ENCODE results near the gene PTPRN2.

Gene PTPRN2

DNA sequence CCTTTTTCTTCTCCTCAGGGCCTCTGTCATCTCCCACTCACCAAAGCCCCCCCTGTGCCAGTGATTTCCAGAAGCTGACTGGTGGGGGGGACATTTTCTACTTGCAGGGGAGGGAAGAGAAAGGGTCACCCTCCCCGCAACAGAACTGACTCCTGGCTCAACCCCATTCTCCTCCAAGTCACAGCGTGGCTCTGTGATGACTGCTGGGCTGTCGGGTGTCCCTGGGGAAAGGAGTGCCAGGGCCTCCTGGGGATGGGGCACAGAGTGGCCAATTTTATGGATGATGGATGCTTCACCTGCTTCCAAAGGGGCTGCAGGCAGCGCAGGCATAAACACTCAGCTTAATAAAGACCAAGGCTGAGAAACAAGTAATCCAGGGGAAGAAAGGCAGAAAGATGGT, 523.0 kb downstream of the PTPRN2 start:
- H3K27me3 Mint-ChIP-seq = peaks cover 8% of the 10 kb centered on the region
- no peaks in the 10 kb centered on the region for H3K36me3 Mint-ChIP-seq (ENCODE audit: low read depth)
- no peak overlapping the region for H3K27ac Mint-ChIP-seq
- no peaks in the 10 kb centered on the region for H3K9me3 Mint-ChIP-seq
- H3K4me3 Mint-ChIP-seq = no peak overlapping the region
- DNase-seq = no peak
- no peaks in the 10 kb centered on the region for H3K4me1 Mint-ChIP-seq (ENCODE audit: low read depth)

DNA sequence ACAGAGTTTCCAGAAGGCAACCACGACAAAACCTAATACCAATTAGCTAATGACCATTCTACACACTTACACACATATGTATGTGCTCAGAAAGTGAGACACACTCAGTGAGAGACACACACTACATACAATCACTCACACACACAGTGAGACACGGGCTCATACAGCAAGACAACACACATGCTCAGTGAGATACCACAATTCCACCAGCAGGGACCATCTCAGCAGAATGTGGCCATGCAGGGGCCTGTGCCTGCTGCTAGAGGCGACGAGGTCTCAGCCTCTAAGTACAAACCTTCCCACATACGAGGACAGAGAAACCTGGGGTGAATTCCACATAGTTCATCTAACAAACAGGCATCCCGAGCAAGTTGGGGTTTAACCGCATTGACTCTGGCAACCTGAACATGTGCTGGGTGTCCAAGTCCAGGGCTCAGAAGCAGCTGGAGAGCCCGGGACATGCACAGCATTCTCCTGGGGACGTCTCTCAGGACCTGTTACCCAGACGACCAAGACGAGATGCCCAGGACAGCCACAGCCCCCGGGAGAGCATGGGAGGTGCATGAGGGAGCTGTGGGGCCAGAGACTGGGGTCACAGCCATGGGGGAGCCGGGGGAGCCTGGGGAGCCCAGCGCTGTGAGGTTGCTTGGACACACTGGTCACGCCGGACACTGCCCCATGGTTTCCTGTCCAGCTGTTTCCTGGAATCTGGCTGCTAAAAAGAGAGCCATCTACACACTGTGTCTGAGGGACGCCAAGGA, 523.6 kb downstream of the PTPRN2 start:
- Mint-ChIP-seq H3K4me1 (ENCODE audit: low read depth) (no peaks in the 10 kb centered on the region), H3K9me3 (no peaks in the 10 kb centered on the region), H3K27ac (no peak overlapping the region), H3K4me3 (no peak overlapping the region), H3K27me3 (peaks cover 8% of the 10 kb centered on the region), H3K36me3 (ENCODE audit: low read depth) (no peaks in the 10 kb centered on the region)
- DNase-seq = no peak

DNA sequence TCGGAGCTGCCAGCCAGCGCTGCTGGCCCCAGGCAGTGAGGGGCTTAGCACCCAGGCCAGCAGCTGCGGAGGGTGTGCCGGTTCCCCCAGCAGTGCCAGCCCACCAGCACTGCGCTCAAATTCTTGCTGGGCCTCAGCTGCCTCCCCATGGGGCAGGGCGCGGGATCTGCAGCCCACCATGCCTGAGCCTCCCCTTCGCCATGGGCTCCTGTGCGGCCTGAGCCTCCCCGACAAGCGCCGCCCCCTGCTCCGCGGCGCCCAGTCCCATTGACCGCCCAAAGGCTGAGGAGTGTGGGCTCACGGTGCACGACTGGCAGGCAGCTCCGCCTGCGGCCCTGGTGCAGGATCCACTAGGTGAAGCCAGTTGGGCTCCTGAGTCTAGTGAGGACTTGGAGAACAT, 525.0 kb downstream of the PTPRN2 start:
- Mint-ChIP-seq H3K4me1 (ENCODE audit: low read depth) (no peaks in the 10 kb centered on the region), H3K9me3 (no peaks in the 10 kb centered on the region), H3K27ac (no peak overlapping the region), H3K36me3 (ENCODE audit: low read depth) (no peaks in the 10 kb centered on the region), H3K4me3 (no peak overlapping the region), H3K27me3 (peaks cover 8% of the 10 kb centered on the region)
- no peak for DNase-seq

DNA sequence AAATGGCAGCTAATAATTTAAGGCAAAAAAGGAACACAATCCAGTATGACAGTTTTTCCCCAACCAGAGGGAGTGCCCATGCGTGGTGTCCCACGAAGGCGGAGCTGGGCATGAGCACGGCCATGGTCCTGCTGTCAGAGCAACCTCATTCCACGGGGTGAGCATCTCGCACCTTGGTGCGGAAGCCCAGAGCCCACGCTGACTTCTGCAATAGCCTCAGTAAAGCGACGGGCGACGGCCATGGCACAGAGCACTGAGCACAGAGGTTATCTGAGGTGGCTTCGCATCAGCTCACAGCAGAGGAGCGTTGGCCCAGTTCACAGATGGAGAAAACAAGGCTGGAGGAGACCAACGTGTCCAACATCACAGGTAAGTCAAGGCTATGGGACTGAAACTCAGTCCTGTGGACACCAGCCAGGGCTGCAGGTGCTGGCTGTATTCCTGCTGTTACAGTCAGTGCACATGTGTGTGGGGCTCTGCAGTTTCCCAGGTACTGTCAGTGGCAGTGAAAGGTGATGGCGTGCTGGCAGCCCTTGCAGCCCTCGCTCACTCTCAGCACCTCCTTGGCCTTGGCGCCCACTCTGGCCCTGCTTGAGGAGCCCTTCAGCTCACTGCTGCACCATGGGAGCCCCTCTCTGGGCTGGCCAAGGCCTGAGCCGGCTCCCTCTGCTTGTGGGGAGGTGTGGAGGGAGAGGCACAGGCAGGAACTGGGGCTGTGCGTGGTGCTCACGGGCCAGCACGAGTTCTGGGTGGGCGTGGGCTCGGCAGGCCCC, 525.6 kb downstream of the PTPRN2 start:
- DNase-seq = no peak
- H3K4me1 Mint-ChIP-seq (ENCODE audit: low read depth) = no peaks in the 10 kb centered on the region
- H3K4me3 Mint-ChIP-seq = no peak overlapping the region
- H3K27me3 Mint-ChIP-seq = peaks cover 6% of the 10 kb centered on the region
- H3K9me3 Mint-ChIP-seq = no peaks in the 10 kb centered on the region
- H3K27ac Mint-ChIP-seq = no peak overlapping the region
- no peaks in the 10 kb centered on the region for H3K36me3 Mint-ChIP-seq (ENCODE audit: low read depth)

DNA sequence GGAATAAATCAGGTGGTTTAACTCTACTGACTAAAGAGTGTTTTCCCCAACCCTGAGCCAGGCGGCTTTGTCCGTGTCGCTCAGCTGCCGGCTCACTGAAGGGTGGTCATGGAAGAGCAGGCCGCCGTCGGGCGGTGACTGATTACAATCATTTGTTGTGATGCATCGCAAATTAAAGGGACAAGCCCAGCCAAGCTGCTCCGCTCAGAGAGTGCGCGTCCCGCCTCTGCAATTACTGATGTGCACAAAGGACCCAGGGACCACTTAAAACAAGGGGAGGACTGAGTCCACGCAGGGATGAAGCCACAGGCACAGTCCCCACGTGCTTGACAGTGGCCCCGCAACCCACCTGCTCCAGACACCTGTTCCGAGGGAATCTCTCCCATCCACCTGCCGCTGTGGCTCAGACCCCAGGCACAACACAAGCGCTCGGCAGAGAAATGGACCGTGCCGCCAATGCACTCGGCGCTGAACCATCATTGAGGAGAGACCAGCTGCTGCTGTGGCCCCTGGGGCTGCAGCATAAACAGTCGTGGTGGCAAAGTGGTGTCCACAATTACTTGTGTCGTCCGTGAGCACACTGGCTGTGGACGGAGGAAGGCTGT, 526.5 kb downstream of the PTPRN2 start:
- no peaks in the 10 kb centered on the region for H3K36me3 Mint-ChIP-seq (ENCODE audit: low read depth)
- peaks cover 3% of the 10 kb centered on the region for H3K27me3 Mint-ChIP-seq
- H3K9me3 Mint-ChIP-seq = no peaks in the 10 kb centered on the region
- DNase-seq = no peak
- H3K4me3 Mint-ChIP-seq = no peak overlapping the region
- H3K27ac Mint-ChIP-seq = no peak overlapping the region
- H3K4me1 Mint-ChIP-seq (ENCODE audit: low read depth) = no peaks in the 10 kb centered on the region

DNA sequence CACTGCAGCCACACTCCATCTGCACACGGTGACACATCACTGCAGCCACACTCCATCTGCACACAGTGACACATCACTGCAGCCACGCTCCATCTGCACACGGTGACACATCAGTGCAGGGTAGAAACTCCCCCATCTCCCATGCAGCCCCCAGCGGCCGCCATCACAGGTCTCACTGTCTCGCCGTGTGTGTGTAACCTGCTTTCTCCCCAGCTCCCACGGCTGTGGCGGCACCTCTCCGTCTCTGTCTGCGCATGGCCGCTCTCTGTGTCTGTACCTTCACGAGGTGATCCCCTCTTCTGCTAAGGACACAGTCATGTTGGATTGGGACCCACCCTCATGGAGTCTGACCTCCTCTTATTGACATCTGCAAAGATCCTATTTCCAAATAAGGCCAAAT, 527.4 kb downstream of the PTPRN2 start:
- no peaks in the 10 kb centered on the region for H3K9me3 Mint-ChIP-seq
- no peak for DNase-seq

DNA sequence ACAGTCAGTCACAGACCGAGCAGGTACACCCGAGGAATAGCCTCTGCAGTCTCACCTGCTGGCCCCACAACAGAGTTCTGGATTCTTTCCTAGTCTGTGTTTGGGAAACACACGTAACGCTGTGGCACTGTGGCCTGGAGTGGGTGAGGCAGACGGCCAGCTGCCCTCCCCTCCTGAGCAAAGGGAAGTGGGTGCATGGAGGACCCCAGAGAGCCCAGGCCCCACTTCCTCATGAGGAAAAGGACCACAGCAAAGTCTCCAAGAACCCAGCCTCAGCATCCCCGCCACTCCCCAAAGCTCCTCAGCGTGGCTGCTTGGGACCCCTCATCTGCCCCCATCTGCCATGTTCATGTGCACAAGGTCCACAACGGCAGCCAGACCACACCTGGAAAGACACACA, 530.2 kb downstream of the PTPRN2 start:
- Mint-ChIP-seq H3K27ac (no peak overlapping the region), H3K36me3 (ENCODE audit: low read depth) (no peaks in the 10 kb centered on the region), H3K4me3 (no peak overlapping the region), H3K9me3 (no peaks in the 10 kb centered on the region), H3K4me1 (ENCODE audit: low read depth) (no peaks in the 10 kb centered on the region), H3K27me3 (no peaks in the 10 kb centered on the region)
- no peak for DNase-seq

More for the DNA sequence above, 527.4 kb downstream of the PTPRN2 start:
- Mint-ChIP-seq H3K27ac (no peak overlapping the region), H3K4me1 (ENCODE audit: low read depth) (no peaks in the 10 kb centered on the region), H3K4me3 (no peak overlapping the region), H3K36me3 (ENCODE audit: low read depth) (no peaks in the 10 kb centered on the region), H3K27me3 (no peaks in the 10 kb centered on the region)

DNA sequence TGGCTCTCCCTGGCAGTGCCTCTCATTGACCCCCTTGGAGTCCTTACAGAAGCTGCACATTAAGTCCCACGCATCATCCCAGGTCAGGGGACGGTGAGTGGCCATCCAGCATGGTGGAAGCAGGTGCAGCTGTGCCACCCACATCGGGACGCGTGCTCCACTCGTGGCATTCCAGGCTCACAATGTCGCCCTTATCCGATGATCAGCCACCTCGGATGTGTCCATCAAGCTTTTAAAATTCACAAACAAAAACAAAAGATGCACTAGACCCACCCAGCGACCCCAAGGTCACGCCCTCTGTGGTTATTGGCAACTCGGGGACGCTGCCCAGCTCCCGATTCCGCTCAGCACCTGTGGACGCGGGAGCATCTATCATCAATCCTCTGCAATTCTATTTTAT, 530.9 kb downstream of the PTPRN2 start:
- no peak overlapping the region for H3K27ac Mint-ChIP-seq
- H3K27me3 Mint-ChIP-seq = no peaks in the 10 kb centered on the region
- DNase-seq = no peak
- H3K4me3 Mint-ChIP-seq = no peak overlapping the region
- no peaks in the 10 kb centered on the region for H3K36me3 Mint-ChIP-seq (ENCODE audit: low read depth)
- no peaks in the 10 kb centered on the region for H3K9me3 Mint-ChIP-seq
- no peaks in the 10 kb centered on the region for H3K4me1 Mint-ChIP-seq (ENCODE audit: low read depth)

DNA sequence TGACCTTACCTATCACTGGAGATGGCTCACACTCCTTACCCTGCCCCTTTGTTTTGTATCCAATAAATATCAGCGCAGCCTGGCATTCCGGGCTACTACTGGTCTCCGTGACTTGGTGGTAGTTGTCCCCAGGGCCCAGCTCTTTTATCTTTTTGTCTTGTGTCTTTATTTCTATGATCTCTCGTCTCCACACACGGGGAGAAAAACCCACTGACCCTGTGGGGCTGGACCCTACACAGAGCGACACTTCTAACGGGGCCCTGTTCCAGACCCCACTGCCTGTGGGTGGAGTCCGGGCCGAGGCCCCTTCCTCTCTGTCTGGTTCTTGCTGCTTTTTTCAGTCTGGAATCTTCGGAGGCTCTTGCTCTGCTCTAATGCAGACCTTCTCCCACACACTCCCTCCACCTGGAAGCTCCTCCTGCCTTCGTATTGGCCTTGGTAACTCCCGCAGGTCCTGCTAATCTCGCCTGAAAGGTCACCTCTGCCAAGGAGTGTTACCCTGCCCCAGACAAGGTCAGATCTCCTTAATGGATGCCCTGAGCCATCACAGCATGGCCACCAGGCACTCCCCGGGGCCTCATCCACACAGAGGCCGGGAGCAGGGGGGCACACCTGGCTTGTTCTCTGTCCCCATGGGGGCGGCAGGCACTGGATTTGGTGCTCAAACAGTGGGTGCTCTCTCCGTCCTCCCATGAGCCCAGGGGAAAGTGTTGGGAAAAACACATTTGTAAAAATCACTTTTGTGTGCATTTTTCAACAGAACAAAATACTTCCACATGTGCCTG, 531.7 kb downstream of the PTPRN2 start:
- H3K36me3 Mint-ChIP-seq (ENCODE audit: low read depth) = no peaks in the 10 kb centered on the region
- no peaks in the 10 kb centered on the region for H3K9me3 Mint-ChIP-seq
- no peak overlapping the region for H3K27ac Mint-ChIP-seq
- H3K27me3 Mint-ChIP-seq = no peaks in the 10 kb centered on the region
- H3K4me1 Mint-ChIP-seq (ENCODE audit: low read depth) = no peaks in the 10 kb centered on the region
- no peak for DNase-seq
- no peak overlapping the region for H3K4me3 Mint-ChIP-seq

DNA sequence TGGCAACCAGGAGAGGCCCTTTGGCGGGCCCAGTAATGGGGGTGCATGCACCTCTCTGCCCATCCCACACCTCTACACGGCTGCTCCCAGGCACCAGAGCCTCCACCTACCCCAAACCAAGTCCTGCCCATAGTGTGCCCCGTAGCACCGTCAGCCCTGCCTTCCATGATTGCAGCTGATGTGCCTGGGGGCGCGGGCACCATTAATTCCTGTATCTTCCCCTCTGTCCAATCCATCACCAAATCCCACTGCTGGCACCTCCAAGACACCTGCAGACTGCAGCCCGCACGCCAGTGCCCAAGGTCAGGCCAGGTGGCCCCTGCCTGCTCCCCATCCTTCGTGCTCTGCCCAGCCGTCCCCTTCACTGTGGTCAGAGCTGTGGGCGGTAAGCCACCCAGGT, 533.0 kb downstream of the PTPRN2 start:
- no peak for DNase-seq
- Mint-ChIP-seq H3K27ac (no peak overlapping the region), H3K4me3 (no peak overlapping the region), H3K4me1 (ENCODE audit: low read depth) (no peaks in the 10 kb centered on the region), H3K27me3 (no peaks in the 10 kb centered on the region), H3K9me3 (no peaks in the 10 kb centered on the region), H3K36me3 (ENCODE audit: low read depth) (no peaks in the 10 kb centered on the region)

DNA sequence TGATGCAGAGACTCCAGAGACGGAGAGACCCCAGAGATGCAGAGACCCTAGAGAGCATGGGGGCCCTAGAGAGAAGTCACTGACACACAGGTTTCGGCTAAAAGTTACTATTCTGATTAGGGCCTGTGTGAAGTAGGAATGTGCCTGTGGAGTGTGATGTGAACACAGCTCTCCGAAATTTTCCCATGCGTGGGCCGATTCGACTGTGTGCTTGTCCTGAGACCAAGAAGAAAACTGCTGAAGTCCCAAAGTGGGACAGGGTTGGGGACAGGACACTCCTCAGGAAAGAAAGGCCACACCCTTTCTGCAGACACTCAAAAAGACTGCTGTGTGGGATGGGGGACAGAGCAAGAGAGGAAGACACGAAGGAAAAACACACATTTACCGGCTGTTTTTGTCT, 533.5 kb downstream of the PTPRN2 start:
- H3K36me3 Mint-ChIP-seq (ENCODE audit: low read depth) = no peaks in the 10 kb centered on the region
- no peaks in the 10 kb centered on the region for H3K27me3 Mint-ChIP-seq
- no peak overlapping the region for H3K27ac Mint-ChIP-seq
- H3K4me3 Mint-ChIP-seq = no peak overlapping the region
- no peak for DNase-seq
- no peaks in the 10 kb centered on the region for H3K4me1 Mint-ChIP-seq (ENCODE audit: low read depth)
- no peaks in the 10 kb centered on the region for H3K9me3 Mint-ChIP-seq

DNA sequence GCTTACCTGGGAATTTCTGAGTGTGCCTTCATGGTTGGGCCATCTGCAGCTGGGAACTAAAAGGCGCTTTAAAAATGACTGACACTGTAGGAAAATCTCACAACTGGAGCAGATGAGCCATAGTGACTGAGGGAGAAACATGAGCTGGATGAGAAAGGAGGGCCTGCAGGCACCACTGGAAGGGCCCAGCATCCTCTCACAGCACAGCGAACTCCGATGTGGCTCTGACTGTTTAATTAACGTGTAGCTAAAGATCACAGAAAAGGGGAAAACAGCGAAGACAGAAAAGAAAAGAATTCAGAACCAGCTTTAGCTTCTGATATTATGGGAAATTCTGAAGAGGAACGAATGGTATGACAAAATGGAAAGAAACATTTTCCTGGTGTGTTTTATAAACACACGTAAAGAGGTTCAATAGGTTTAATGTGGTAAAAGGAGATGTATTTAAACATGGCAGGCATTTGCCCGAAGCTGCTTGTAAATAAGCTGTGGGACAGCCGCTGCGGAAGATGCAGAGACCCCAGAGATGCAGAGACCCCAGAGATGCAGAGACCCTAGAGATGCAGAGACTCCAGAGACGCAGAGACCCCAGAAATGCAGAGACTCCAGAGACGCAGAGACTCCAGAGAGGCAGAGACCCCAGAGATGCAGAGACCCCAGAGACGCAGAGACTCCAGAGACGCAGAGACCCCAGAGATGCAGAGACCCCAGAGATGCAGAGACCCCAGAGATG, 534.3 kb downstream of the PTPRN2 start:
- Mint-ChIP-seq H3K36me3 (ENCODE audit: low read depth) (no peaks in the 10 kb centered on the region), H3K4me3 (no peak overlapping the region), H3K27ac (no peak overlapping the region), H3K9me3 (no peaks in the 10 kb centered on the region), H3K27me3 (no peaks in the 10 kb centered on the region), H3K4me1 (ENCODE audit: low read depth) (no peaks in the 10 kb centered on the region)
- DNase-seq = no peak

DNA sequence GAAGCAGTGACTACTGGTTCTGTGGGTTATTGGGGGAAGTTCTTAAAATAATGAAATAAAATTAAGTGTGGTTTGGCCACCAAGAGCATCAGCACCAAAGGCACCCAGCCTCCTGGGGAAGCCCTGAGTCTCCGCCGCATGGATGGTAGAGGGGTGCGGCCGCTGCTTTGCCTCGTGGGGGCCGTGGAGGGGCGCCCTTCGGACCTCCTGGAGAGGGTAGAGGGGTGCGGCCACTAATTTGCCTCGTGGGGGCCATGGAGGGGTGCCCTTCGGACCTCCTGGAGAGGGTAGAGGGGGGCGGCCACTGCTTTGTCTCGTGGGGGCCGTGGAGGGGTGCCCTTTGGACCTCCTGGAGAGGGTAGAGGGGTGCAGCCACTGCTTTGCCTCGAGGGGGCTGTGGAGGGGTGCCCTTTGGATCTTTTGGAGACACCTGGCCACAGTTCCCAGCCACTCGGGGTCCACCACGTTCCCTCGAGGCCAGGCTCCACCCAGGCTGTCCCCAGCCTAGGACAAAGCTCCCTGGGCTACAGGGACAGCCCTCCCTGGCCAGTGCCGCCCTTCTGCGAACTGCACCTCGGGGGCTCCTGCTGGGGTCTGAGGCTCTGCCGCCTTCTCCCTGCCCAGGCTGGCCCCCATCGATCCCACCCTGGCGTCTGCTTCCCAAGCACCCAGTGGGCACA, 535.1 kb downstream of the PTPRN2 start:
- Mint-ChIP-seq H3K9me3 (no peaks in the 10 kb centered on the region), H3K4me3 (no peak overlapping the region), H3K36me3 (ENCODE audit: low read depth) (no peaks in the 10 kb centered on the region), H3K27ac (no peak overlapping the region), H3K4me1 (ENCODE audit: low read depth) (no peaks in the 10 kb centered on the region), H3K27me3 (no peaks in the 10 kb centered on the region)
- no peak for DNase-seq

DNA sequence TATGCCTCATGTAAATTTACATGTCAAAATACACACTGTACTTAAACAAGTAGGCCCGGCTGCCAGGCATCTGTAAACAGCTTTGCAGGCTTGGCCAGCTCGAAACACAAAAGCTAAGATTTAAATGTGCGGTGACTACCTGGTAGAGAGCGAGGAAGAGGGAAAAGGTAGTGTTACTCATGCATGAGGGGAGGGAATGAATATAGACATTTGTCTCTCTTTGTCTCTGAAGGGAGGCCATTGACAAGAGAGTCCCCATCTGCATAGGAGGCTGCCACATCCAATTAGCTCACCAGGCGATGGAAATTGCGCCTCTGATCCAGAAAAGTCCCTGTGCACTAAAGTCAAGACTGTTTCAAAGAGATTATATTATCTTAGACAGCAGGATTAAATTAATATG, 535.8 kb downstream of the PTPRN2 start:
- Mint-ChIP-seq H3K27me3 (no peaks in the 10 kb centered on the region), H3K27ac (no peak overlapping the region), H3K4me1 (ENCODE audit: low read depth) (no peaks in the 10 kb centered on the region), H3K4me3 (no peak overlapping the region), H3K9me3 (no peaks in the 10 kb centered on the region), H3K36me3 (ENCODE audit: low read depth) (no peaks in the 10 kb centered on the region)
- no peak for DNase-seq

All from activated T-cell treated with anti-CD3 and anti-CD28 coated beads, Interleukin-2, amount 50 U/mL, for 24 hours (primary cell).